Amniotic epithelial cell (primary cell): ENCODE measurements around the gene FILIP1L.

ENCODE experiments used
- DNase-seq: peaks from one replicate; pipeline ENCODE4 v3.0.0-alpha.2; 2010; ENCODE audit warnings: low read depth

FILIP1L gene

DNA sequence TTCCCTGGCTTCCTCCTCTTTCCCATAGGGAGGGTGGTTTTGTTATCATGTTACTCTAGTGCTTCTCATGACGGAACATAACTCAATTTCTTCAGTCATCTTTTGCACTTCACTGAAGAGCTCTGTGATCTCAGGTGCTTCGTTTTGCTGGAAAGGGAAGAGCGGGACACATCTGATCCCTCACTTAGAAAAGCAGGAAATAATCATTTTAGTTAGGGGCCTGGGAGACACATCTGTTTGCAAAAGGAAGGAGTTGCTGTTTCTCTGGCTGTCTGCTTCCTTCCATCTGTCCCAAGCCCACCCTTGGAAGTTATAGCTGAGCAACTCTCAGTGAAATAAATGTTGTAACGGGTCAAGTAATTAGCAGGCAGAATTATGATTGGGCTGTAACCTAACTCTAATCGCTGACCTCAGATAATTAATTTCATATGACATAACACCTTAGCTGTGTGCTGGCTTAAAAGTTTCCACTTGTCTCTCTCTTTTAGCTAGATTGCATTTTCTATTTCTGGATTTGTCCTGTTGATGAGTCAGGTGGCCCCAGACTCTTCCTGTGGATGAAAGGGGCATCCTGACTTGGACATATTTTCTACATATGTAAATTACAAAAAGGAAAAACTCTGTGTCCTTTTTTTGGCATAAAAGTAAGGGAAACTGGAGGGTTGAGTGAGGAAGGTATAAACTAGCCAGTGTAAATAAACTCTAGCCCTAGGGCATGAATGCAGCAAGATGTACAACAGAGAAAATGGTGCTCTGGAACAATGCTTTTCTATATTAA is 11.0 kb upstream of the FILIP1L start:
- no peak for DNase-seq

DNA sequence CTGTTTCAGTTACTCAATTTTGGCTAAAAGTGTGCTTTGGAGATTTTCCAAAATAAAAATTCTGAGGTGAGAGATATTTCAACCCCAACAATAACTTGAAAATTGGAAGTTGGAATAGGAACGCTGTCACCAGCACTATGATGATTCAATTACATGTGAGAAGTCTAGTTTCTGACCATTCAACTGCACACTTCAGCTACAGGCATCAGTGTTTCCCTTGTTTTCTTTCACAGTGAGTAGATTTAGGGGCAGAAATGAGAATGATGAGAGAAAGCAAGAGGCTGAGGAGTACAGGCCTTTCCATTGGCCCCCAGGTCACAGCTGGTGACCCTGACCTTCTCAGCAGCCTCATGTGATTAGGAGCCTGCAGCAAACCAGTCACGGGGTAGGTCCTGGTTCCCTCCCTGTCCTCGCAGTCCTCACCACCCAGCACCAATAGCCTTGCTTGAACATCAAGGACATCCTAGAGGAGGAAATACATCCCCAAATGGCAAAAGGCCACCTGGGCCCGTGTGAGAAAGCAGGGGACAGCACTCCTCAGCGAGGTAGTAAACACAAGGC is 10.0 kb upstream of the FILIP1L start:
- no peak for DNase-seq

DNA sequence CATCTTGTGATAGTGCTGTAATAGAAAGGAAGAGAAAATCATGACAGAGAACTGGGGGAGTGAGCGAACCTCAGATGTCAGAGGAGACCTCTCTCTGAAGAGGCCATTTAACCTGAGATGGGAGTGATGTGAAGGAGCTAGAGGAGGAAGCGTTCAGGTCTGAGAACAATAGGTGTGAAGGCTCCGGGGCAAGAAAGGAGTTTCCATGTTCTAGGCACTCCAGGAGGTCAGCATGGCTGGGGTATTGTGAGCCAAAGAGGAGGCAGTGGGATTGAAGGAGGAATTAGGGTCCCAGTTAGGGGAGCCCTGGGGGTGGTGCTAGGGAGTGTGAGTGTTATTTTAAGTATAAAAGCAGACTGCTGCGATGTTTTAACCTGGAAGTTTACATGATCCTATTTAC is 8.8 kb upstream of the FILIP1L start:
- DNase-seq: no peak

DNA sequence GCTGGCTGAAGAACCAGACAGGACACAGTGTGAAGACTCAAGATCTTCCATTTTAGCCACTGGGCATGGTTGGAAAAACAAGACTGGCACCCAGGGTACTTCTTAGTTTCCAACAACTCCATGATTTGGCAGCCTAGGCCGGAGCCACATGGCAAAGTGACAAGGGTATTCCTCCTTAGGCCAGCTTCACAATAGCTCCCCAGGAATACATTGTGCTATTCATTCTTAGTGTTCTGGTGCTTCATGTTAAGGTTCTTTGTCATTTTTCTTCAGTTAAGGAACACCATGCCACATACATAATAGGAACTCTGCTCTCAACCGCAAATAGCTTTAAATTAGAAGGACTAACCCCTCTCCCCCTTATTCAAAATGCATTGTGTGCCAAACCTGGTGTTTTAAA is 8.0 kb upstream of the FILIP1L start:
- DNase-seq: no peak

DNA sequence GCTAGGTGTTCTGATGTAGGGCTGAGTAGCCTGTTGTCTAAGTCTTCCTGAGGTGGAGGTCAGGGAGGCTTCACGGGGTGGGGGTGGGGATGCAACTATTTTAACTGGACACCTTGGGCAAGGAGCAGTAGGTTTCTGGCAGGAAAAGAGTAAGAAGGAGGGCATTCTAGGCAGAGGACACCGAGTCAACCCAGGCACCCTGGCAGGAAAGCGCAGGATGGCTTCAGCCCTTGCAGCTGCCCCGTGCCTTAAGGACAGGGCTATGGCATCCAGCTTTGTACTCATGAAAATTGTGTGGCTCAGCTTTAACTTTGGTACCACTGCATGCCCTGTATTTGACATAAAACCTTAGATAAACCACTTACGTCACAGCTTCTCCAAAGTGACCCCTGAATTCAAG is 6.4 kb upstream of the FILIP1L start:
- no peak for DNase-seq

DNA sequence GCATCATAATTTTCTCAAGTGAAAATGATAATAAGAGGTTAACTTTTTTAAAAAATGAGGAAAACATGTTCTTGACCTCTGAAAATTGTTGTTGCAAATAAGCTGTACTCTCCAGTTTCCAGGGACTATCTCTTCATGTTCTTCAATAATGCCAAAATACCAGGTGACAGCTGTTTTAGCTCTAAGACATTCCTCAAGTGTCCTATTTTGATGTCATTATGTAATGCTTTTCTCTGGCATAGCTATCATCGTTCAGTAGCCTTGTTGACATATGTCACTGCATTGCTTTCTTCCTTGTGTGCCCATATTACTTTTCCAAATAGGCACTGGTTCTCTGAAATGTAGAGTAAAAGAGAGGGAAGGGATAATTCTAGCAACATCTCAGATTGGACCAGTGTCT is 5.7 kb upstream of the FILIP1L start:
- DNase-seq: no peak

DNA sequence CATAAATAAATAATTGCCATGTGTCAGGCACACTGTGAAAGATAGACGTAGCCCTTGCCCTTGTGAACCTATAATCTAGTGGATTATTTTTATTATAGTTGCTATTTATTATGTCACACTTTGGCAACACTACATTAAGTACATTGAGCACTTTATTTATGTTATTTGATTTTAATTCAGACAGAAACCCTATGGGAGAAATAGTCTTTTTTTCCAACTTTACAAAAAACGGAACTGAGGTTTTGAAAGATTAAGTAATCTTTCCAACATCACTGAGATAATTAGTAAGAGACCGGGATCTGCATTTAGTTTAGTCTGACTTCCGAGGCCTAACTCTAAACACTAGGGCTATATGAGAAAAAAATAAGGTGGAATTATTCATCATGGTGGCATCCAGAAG is 2.8 kb upstream of the FILIP1L start:
- DNase-seq: no peak

DNA sequence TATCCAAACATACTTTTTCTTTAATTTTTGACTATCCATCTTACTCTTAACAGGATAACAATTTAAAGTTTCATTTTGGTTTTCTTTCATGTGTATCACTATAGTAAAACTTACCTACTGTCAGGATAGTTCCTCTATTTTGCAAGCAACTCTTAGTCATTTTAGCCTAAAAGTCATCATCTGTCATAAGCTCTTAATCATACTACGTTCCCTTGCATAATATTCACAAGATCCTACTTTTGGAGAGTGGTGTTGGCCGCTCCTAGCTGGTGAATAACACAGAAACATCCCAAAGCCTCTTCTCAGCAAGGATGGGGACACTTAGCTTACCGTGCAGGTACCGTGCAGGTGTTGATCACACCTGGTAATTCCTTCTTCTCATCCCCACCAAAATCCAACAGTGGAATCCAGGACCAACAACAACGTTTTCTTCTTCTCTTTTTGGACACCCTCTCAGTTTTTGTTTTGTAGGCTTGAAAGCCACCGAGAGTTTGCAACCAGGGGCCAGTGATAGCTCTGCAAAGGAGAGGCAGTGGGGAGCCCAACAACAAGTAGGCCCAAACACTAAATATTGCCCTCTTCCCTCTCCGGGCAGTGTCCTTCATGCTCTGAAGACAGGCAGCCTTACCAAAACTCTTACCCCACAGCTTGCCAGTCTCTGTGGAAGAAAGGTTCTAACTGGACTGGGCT is 433 bp downstream of the FILIP1L start:
- peak; percentile 63 for DNase-seq

DNA sequence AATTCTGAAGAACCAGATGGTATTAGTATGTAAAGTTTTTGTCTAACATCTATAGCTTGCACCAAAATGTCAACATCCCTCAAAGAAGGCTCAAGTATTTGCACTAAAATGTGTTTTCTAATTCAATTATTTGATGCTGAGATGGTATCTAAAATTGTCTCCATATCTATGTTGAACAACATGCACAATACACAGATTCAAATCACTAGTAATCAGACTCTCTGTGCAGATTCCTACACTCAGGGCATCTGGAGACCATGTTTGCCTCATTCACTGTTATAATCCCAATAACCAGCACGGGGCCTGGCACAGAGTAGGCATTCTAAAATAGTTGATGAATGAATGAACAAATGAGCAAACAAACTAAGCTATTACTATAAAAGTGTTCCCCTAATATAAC is 2.6 kb downstream of the FILIP1L start:
- DNase-seq: no peak

DNA sequence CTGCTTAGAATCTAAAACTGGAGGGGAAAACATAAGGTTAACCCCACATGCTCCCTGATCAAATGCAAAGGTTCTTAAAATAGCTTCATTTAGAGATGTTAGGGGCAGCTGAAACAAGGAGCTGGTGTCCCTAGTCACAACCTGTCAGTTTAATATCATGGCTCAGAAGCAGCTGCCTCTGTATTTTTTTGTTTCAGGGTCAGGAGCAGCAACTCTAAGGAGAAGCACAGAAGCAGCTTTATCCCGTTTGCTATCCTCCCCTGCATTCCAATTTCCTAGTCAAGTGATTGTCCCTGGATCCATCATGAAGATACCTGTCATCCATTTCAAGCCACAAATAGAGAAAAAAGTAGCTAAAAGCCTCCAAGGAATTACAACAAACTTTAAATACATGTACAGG is 4.1 kb downstream of the FILIP1L start:
- DNase-seq: no peak

DNA sequence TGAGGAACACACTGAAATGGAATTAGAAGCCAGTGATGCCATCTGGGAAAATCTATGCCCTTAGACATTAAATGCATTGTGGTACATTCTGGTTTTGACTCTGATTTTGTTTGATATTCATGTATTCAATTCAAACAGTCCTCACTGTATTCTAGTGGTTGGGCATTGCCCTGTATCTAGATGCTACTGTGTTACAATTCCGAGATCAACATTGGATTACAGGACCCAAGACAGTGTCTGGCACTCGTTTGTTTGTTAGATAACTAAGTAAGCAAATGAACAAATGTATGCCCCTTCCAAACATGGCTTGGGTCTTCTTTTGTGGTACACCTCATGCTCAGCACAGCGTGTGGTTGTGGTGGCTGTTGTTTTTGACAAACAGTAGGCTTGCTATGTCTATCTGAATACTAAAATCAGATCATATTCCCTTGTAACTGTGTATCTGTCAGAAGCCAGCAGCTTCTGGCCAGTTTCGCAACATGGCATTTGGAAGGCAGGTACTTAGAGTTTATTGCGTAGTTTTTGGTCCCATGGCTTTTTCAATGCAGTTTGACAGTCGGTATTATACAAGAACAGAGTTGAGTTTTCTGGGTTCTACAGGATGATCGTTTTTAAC is 5.7 kb downstream of the FILIP1L start:
- DNase-seq: peak; percentile 29

DNA sequence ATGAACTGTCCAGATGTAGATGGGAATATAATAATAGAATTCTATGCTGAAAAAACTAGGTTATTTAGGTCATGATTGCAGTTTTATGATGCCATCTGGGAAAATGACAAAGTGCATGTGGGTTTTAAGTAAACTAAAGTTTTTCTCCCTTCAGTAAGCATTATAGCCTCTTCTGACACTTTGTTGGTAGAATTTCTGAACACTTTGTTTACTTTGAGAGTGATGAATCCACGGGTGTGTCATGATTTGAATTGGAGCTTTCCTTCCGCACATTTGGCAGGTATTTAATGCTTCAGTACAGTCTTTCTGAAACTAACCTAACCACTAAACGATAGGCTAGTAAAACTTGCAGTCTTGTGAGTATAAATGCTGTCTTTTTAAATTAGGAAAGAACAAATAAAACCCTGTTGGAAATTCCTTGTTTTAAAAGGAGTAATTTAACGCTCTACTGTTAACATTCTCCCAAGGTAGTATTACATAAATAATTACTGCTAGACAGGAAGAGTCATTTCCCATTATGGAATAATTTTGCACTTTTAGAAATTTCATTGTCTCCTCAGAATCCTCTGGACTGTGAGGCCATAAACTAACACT is 7.0 kb downstream of the FILIP1L start:
- peak; percentile 31 for DNase-seq

DNA sequence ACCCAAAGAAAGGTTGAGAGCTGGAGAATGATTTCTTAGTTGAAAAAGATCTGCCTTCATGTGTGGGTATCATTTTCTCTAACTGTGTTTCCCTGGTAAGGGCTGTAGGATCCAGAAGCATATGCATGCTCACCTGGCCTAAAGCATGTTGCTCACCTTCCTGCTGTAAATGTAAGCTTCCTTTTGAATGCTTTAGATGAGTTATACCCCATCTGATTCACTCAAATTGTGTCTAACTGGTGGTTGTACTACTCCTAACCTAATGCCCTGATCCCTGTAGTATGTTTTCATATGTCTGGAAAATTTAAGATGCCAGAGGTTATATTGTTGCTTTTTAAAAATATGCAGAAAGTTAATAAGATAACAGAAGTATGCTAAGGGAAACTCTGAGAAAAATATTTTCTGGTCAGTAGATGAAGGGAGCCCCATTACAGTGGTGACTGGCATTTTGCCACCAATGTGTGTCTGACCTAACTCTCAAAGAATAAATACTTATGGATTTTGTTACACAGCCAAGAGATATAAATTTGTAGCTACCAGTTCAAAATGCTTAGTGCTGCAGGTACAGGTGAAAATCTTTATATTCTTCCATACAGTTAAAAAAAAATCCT is 7.7 kb downstream of the FILIP1L start:
- DNase-seq: peak; percentile 77

DNA sequence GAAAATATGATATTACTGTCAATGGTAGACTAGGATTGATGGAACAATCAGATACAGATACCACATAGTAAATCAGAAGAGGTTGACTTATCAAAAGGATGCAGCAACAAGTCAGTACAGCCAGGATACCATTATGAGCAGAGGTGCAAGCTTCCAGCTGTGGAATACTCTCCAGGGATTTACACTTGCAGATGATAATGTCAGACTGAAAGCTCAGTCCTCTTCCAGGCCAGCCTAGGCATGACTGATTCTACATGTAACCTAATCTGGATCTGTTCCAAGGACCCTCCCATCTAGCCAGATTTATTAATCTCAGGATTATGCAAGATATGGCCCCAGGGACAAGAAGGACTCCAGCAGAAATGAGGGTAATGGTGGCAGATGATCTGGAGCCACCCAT is 8.2 kb downstream of the FILIP1L start:
- no peak for DNase-seq

DNA sequence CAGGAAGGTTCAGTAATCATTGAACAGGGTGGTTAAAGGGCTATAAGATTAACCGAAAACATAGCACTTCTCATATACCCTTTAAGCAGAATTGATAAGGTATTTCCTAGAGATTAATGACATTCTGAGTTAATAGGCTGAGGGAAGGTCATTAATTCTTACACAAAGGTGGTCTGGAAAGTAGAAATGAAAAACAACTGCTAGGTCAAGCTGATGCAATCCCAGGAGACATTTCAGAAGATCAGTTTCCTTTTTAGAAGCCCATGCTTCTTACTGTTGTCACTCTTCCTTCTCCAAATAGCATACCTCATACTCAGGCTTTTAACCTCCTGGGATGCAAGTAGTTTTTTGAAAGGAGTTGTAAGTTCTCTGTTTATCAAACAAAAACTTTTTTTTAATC is 8.8 kb downstream of the FILIP1L start:
- DNase-seq: no peak

DNA sequence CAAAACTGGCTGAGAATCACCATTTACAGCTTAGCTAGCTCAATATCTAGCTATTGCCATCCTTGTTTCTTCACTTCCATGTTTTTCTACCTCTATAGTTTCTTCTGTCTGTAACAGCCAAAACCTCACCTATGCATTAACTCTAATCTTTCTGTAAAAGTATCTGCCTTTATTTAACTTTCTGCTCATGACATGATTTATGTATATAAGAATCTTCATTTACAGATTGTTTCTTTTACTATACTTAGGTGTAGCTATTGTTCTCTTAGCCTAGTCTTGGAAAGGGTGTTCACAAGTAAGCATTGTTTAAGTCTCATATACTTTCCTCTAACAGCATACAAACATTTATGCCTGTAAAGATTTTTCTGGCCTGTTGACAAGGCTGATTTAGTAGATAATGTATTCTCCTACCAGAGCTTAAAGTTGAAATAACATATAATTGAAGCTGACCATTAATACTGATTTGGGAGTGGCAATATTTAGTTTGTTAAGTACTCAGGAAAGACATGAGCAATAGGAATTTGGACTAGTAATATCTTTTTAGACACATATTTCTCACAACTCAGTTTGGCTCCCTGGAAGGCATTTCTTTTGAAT is 9.4 kb downstream of the FILIP1L start:
- no peak for DNase-seq

DNA sequence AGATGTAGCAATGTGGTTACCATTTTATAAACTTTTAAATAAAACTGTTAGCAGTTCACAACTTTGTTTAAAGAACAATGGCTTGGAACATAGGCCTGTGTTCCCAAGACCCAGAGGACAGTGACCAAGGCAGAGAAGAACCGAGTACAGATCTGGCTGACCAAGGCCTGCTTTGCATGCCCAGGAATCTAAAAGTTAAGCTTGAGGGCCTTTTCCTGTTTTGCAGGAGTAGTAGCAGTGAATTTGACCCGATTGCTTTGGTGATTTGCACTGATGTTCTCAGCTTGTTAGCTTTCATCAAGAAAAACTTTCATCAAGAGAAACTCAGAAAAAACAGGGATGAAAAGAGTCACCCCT is 9.9 kb downstream of the FILIP1L start:
- no peak for DNase-seq

DNA sequence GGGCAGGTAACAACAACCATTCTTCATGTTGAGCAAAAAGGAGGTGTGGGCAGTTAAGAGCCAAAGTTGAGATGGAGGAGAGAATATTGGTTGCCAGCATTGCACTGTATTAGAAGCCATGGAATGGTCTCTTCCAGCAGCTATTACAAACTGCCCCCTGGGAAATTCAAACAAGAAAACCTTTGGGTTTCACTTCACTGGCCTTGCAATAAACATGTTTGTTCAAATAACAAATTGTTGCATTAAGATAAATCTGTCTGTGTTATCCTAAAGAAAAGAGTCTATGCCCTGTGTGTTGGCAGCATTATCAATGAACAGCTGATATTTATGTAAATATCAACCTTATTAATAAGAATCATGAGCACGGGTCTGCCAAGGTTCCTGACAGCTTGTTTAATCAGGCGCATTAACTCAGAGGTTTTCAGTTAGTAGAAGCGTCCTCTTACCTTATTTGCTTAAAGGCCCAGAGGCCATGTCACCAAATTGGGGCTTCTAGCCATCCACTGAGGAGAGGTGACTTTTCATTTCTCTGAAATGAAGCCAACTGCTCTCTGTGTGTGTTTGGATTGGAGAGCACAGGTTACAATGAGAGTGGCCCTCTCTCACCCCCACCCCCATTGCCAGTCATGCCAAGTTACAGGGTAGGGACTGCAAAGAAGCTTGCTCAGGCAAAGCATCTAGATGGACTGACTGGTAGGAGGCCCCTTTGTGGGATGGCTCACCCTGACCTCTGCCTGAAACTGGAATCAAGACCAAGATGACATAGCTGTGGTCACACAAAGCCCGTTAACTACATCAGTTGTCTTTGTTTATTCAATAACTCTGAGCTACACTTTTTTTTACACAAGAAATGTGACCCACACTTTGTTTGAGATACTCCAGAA is 10.5 kb downstream of the FILIP1L start:
- DNase-seq: peak; percentile 81

DNA sequence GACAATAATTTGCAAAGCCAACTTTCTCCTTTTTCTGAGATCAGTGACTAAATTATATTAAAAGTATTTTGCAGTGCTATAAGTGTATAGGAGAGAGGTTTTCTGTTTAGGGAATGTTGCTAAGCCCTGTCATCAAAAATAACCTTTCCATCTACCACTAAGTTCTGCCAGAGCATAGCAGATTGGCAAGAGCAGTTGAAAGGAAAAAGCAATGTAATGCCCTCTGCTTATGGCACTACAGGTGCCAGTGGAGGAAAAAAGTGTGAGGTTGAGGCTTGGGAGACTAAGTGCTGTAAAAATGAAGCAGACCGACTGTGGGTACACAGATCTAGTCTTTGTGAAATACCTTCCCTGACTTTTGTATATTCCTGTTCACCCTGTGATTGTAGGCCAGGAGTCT is 11.5 kb downstream of the FILIP1L start:
- DNase-seq: no peak

DNA sequence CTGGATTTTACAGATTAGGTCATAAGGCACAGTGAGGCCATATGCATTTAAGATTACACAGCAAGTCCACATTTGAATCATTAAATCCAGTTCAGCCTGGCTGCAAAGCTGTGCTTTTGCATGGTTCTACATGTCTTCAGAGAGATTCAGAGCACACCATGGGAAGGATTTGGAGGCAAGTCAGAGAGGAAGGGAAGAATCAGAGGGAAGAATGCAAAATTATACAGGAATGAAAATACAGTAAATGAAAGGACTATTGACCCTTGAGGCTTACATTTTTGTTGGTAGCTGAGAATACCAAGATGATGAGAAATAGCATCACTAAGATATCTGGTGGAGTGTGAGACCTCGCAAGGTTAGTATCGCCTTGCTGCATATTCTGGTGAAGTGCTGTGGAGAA is 13.9 kb downstream of the FILIP1L start:
- no peak for DNase-seq

DNA sequence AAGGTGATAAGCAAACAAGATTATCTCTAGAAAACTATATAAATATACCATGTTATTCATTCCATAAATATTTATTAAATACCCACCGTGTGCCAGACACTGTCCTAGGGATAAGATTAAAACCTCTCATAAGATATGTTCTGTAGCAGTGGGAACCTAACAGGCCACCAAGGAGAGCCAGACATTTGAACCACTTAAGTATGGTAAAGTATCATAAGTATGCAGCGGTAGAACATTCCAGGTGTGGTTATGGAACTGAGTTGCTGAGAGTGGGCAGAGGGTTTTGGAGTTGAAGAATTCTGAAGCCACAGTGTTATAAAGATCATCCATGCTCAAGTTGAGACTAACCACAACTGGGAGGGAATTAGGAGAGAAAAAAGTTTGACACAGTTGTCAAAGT is 14.7 kb downstream of the FILIP1L start:
- DNase-seq: no peak
